IPS-18a (cell line): ENCODE results near the gene PRXL2A.
"Not testable (repeated sequence)": the region's sequence is repeated elsewhere in the genome, so short reads cannot be mapped to it uniquely, and the experiment has no call there.

Experiments
- H3K27ac ChIP-seq: one replicate; pipeline ENCODE4 v1.5.1; 2013; ENCODE audit warnings: low read length
- H3K27me3 ChIP-seq: one replicate; pipeline ENCODE4 v1.6.1; 2013; ENCODE audit warnings: mild to moderate bottlenecking, low read length; ENCODE audit not compliant: control insufficient read depth, insufficient read depth
- H3K36me3 ChIP-seq: one replicate; pipeline ENCODE4 v1.6.1; 2013; ENCODE audit warnings: low read depth, low read length; ENCODE audit not compliant: control insufficient read depth
- H3K4me1 ChIP-seq: one replicate; pipeline ENCODE4 v1.6.1; 2013; ENCODE audit warnings: low read depth, low read length; ENCODE audit not compliant: control insufficient read depth
- H3K4me3 ChIP-seq: one replicate; pipeline ENCODE4 v1.5.1; 2013; ENCODE audit warnings: low read length
- H3K9ac ChIP-seq: one replicate; pipeline ENCODE4 v1.6.1; 2013; ENCODE audit warnings: mild to moderate bottlenecking, low read length, moderate library complexity
- H3K9me3 ChIP-seq: one replicate; pipeline ENCODE4 v1.6.1; 2013; ENCODE audit warnings: low read depth, low read length; ENCODE audit not compliant: control insufficient read depth

Gene PRXL2A

DNA sequence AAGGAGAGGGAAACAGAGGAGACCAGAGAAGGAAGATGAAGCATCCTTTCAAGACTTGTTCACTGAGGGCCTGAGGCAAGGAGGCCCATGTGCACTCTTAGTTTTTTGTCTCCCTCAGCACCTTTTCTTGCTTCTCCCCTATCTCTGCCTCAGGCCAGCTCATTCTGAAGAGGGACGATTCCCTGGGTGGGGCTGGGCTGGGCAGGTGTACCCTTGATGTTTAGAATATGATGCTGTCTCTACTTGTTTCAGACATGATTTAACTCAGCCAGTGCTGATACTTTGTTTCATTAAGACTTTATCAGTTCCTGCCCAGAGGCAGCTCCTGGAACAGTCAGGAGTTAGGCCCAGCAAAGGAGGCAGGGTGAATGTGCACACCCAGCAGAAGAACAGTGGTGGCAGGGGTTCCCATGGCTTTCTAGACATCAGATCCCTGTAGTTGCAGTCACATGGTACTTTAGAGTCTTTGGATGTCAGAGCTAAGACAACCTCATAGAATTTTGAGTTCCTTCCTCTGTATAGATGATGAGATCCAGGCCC lies 3.4 kb downstream of the PRXL2A start:
- Histone ChIP-seq H3K36me3 (no peaks in the 10 kb centered on the region), H3K9me3 (no peaks in the 10 kb centered on the region), H3K27me3 (peaks cover 36% of the 10 kb centered on the region), H3K4me1 (peaks cover 28% of the 10 kb centered on the region), H3K27ac (no peak overlapping the region), H3K9ac (no peak overlapping the region), H3K4me3 (no peak overlapping the region)

DNA sequence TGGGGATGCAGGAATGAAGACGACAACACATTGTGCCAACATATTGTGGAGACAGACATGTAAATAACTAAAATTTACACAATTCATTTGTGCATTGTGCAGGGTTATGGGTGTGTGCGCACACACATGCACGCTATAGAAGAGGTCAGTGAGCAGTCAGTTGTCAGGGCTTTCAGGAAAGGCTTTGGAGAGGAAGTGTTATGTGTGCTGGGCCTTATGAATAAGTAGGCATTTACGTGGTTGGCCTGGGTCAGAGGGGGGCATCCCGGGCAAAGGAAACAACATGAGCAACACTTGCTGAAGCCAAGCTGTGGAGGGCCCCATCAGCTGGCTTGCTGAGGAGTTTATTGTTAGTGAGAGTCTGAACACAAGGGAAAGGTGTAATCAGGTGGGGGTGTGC lies 4.1 kb downstream of the PRXL2A start:
- H3K4me3 ChIP-seq, result no peak overlapping the region
- no peaks in the 10 kb centered on the region for H3K36me3 ChIP-seq
- no peaks in the 10 kb centered on the region for H3K9me3 ChIP-seq
- H3K27ac ChIP-seq, result no peak overlapping the region
- H3K9ac ChIP-seq, result no peak overlapping the region
- H3K27me3 ChIP-seq, result peaks cover 29% of the 10 kb centered on the region
- H3K4me1 ChIP-seq, result peaks cover 32% of the 10 kb centered on the region

DNA sequence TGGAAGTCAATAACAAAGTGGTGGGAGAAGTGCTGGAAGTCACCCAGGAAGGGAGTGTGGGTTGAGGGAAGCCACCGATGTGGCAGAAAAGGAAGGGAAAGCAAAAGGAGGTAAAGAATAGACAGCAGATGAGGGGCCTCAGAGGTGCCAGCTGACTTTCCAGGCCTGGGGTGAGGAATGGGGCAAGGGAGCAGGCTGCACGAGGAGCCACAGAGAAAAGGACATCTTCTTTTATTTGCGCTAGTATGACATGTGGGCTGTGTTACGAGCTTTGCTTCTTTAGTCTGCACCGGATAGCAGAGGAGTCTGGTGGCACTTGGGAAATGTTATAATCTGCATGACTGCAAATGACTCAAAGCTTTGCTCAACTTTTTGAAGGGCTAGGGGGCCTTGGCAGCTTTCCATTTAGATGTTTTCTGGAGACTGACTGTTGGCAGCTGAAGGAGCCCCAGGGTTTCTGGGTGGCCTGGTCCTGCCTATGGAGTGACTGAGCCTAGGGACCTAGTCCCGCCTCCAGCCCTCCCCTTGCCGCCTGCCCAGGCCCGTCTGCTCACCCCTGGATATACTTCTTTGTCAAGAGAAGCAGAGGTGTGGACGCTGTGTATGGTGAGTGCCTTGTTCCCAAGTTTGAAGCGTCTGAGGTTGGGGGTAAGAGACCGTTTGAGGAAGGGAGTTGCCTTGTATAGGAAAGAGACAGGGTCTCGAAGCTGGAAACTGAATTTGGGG lies 5.1 kb downstream of the PRXL2A start:
- H3K27ac ChIP-seq, result no peak overlapping the region
- no peaks in the 10 kb centered on the region for H3K9me3 ChIP-seq
- H3K9ac ChIP-seq, result no peak overlapping the region
- no peaks in the 10 kb centered on the region for H3K36me3 ChIP-seq
- peaks cover 25% of the 10 kb centered on the region for H3K27me3 ChIP-seq
- H3K4me1 ChIP-seq, result peaks cover 39% of the 10 kb centered on the region
- no peak overlapping the region for H3K4me3 ChIP-seq

DNA sequence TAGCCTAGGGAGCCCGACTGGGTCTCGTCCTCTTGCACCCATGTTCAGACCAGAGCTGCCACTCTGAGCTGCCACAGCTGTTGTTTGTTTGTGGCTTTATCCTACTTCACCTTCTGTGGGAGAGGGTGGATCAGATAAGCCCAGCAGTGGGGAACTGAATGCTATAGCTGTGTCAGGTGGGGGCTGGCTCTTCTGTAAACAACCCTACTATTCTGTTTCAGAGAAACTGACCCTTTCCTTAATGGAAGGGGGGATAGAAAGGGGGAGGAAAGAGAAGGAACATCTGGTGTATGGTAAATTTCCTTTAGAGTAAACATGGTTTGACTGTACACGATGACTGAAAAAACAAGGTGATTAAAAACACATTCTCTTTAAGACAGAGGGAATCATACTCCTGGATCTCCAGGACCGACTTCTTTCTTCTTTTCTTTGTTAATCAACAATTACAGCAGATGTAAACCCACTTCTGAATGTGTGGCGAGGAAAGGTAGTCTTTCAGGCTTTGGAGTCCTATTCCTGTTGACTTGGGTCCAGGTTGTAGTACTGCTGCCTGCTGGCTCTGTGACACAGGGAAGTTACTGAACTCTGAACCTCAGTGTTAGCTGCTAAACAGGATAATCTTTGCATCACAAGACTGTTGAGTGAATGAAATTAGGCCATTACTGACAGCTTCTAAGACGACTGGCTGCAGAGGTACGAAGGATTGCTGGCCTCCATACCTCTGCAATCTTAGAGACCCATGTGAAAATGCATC lies 6.0 kb downstream of the PRXL2A start:
- no peak overlapping the region for H3K4me3 ChIP-seq
- no peaks in the 10 kb centered on the region for H3K36me3 ChIP-seq
- H3K9ac ChIP-seq, result no peak overlapping the region
- no peak overlapping the region for H3K27ac ChIP-seq
- peaks cover 35% of the 10 kb centered on the region for H3K4me1 ChIP-seq
- no peaks in the 10 kb centered on the region for H3K9me3 ChIP-seq
- H3K27me3 ChIP-seq, result peaks cover 21% of the 10 kb centered on the region

GRCh38 chr10:80415734-80416478 lies 7.6 kb downstream of the PRXL2A start:
- Histone ChIP-seq H3K4me1 (peaks cover 31% of the 10 kb centered on the region), H3K9me3 (no peaks in the 10 kb centered on the region), H3K27ac (no peak overlapping the region), H3K9ac (no peak overlapping the region), H3K36me3 (no peaks in the 10 kb centered on the region), H3K4me3 (no peak overlapping the region), H3K27me3 (peaks cover 15% of the 10 kb centered on the region)

DNA sequence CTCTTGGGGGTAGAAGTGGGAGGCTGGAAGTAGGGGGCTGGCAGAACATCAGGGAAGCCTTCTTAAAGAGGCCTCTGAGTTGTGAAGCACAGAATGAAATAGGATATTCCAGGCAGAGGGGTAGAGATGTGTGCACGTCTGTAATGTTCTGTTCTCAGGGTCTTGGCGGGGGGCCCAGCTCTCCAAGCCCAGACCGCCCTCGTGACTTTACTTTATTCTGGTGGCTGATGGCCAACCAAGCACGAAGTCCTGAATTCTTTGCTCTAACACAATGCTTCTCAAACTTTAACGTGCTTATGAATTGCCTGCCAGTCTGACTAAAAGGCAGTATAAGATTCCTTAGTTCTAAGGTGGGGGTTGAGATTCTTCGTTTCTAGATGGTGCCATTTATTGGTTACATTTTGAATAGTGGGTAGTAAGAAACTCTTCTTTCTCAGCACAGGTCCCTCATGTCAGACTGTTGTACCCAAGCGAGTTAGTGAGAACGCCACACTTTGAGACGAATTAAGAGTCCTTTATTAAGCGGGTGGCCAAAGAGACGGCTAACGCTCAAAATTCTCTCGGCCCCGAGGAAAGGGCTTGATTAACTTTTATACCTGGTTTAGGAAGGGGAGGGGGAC lies 8.2 kb downstream of the PRXL2A start:
- Histone ChIP-seq H3K27ac (no peak overlapping the region), H3K27me3 (peaks cover 15% of the 10 kb centered on the region), H3K36me3 (peaks cover 3% of the 10 kb centered on the region), H3K9ac (no peak overlapping the region), H3K4me1 (peaks cover 31% of the 10 kb centered on the region), H3K9me3 (no peaks in the 10 kb centered on the region), H3K4me3 (peak overlapping the region; percentile 2)

GRCh38 chr10:80417256-80417655 lies 8.9 kb downstream of the PRXL2A start:
- not testable (repeated sequence) for H3K36me3 ChIP-seq, H3K27ac ChIP-seq
- peak overlapping the region; percentile 20 for H3K4me3 ChIP-seq

GRCh38 chr10:80421050-80421706 lies 12.8 kb downstream of the PRXL2A start:
- peaks cover 6% of the 10 kb centered on the region for H3K27me3 ChIP-seq
- H3K27ac ChIP-seq, result no peak overlapping the region
- no peak overlapping the region for H3K9ac ChIP-seq
- H3K9me3 ChIP-seq, result no peaks in the 10 kb centered on the region
- peaks cover 16% of the 10 kb centered on the region for H3K4me1 ChIP-seq
- H3K36me3 ChIP-seq, result peaks cover 34% of the 10 kb centered on the region
- no peak overlapping the region for H3K4me3 ChIP-seq

More at GRCh38 chr10:80417256-80417655, 8.9 kb downstream of the PRXL2A start:
- Histone ChIP-seq H3K27me3 (peaks cover 15% of the 10 kb centered on the region), H3K4me1 (peaks cover 31% of the 10 kb centered on the region)
- not testable (repeated sequence) for H3K9me3 ChIP-seq, H3K9ac ChIP-seq

DNA sequence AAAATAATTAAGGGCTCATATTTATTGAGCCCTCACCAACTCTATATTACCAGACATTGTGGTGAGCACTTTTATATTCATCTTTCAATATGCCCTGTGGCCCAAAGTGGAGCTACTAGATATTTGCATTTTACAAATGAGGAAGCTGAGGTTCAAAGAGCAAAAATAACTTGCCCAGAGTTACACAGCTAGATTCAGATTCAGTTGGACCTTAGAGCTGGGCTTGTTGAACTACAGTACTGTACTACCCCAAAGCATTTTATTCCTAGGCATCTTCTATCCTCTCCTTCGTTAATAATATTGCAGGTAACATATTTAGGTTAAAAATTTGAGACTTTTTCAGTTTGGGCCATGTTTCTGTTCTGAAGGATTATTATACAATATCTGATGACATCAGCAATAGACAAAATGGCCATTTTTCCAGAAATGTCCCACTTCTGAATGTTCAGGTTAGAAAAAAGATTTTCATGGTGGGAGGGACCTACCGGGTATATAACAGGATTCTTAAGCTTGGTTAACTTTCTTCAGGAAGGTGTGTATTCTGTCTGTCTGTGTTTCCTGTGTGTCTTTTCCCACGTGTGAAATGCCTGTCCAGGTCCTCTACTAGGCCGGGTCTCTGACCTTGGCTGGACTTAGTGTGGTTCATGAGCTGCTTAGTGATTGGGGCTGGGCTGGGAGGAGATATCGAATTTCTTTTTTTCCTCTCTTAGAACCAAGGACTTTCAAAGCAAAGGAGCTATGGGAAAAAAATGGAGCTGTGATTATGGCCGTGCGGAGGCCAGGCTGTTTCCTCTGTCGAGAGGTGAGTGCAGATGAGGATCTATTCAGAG lies 13.6 kb downstream of the PRXL2A start:
- Histone ChIP-seq H3K4me1 (peaks cover 9% of the 10 kb centered on the region), H3K9ac (no peak overlapping the region), H3K27ac (no peak overlapping the region), H3K9me3 (no peaks in the 10 kb centered on the region), H3K27me3 (no peaks in the 10 kb centered on the region), H3K4me3 (no peak overlapping the region), H3K36me3 (peaks cover 39% of the 10 kb centered on the region)

- Histone ChIP-seq H3K27me3 (no peaks in the 10 kb centered on the region), H3K9ac (no peak overlapping the region), H3K4me3 (no peak overlapping the region), H3K27ac (no peak overlapping the region), H3K4me1 (no peaks in the 10 kb centered on the region), H3K9me3 (no peaks in the 10 kb centered on the region), H3K36me3 (peaks cover 58% of the 10 kb centered on the region)
Observed at GRCh38 chr10:80425901-80426300, 17.6 kb downstream of the PRXL2A start.
